ENCODE results near the gene LZTS2.

Gene LZTS2

DNA sequence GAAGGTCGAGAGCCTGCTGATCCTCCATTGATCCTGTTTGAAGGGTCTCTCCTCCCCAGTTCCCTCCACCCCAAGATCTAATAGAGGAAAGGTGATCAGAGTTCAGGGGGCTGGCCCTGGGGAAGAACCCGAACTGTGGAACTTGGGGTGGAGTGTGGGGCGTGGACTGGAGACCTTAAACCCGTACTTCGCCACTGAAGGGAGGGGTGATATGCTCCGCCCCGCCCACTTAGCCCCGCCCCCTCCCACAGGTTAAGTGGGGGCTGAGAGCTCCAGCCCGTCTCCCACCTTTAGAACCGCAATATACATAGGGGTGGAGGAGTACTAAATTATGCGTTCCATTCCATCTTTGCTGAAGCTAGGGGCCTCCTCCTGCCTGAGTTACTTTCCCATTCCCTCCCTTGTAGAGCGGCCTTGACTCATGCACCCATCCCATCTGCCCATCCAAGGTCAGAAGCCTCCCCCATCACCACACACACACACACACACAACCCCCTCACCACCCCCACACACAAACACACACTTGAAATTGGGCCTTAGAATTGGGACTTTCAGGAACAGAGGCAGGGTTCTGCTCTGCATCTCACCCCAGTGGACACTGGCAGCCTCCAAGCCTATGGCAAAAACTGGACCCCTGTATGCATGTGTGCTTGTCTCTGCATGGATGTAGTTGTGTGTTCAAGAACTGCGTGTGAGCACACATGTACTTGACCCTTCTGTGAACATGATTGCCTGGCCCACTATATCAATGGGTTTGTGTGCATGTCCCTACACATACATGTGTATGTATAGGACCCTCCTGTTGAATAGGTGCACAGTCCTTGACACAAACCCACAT lies 29.3 kb upstream of the LZTS2 start (continued):
- no peak for TF ChIP-seq ARNTL (CRISPR knock-in tag; IDR thresholded peaks at IDR 0.05; ENCODE audit: borderline replicate concordance, low read depth)
- TF ChIP-seq TSHZ2 (CRISPR knock-in tag; IDR thresholded peaks at IDR 0.05): no peak
- TF ChIP-seq CSDC2 (CRISPR knock-in tag; IDR thresholded peaks at IDR 0.05): no peak
- no peak for TF ChIP-seq ISL1 (CRISPR knock-in tag; IDR thresholded peaks at IDR 0.05)

GRCh38 chr10:100970914-100971811 lies 28.4 kb upstream of the LZTS2 start:
- ATAC-seq: no peak

More at GRCh38 chr10:100970914-100971811, 28.4 kb upstream of the LZTS2 start:
- TF ChIP-seq, protein P1, sequence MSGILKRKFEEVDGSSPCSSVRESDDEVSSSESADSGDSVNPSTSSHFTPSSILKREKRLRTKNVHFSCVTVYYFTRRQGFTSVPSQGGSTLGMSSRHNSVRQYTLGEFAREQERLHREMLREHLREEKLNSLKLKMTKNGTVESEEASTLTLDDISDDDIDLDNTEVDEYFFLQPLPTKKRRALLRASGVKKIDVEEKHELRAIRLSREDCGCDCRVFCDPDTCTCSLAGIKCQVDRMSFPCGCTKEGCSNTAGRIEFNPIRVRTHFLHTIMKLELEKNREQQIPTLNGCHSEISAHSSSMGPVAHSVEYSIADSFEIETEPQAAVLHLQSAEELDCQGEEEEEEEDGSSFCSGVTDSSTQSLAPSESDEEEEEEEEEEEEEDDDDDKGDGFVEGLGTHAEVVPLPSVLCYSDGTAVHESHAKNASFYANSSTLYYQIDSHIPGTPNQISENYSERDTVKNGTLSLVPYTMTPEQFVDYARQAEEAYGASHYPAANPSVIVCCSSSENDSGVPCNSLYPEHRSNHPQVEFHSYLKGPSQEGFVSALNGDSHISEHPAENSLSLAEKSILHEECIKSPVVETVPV (CRISPR knock-in tag; IDR thresholded peaks at IDR 0.05): no peak
- no peak for TF ChIP-seq GLIS3 (CRISPR knock-in tag; IDR thresholded peaks at IDR 0.05)
- no peak for TF ChIP-seq RARB (CRISPR knock-in tag; IDR thresholded peaks at IDR 0.05)
- no peak for TF ChIP-seq PATZ1 (CRISPR knock-in tag; IDR thresholded peaks at IDR 0.05; ENCODE audit: borderline replicate concordance)
- TF ChIP-seq TSHZ2 (CRISPR knock-in tag; IDR thresholded peaks at IDR 0.05): no peak
- no peak for TF ChIP-seq OSR1 (CRISPR knock-in tag; IDR thresholded peaks at IDR 0.05)
- TF ChIP-seq, protein P2, sequence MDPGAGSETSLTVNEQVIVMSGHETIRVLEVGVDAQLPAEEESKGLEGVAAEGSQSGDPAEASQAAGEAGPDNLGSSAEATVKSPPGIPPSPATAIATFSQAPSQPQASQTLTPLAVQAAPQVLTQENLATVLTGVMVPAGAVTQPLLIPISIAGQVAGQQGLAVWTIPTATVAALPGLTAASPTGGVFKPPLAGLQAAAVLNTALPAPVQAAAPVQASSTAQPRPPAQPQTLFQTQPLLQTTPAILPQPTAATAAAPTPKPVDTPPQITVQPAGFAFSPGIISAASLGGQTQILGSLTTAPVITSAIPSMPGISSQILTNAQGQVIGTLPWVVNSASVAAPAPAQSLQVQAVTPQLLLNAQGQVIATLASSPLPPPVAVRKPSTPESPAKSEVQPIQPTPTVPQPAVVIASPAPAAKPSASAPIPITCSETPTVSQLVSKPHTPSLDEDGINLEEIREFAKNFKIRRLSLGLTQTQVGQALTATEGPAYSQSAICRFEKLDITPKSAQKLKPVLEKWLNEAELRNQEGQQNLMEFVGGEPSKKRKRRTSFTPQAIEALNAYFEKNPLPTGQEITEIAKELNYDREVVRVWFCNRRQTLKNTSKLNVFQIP (CRISPR knock-in tag; IDR thresholded peaks at IDR 0.05; ENCODE audit: borderline replicate concordance, low read depth): no peak
- no peak for TF ChIP-seq ZFP3 (CRISPR knock-in tag; IDR thresholded peaks at IDR 0.05)
- TF ChIP-seq ZNF565 (CRISPR knock-in tag; conservative IDR thresholded peaks at IDR 0.05; ENCODE audit: low read depth): no peak
- TF ChIP-seq ISL1 (CRISPR knock-in tag; IDR thresholded peaks at IDR 0.05): no peak
- TF ChIP-seq ZFP30 (CRISPR knock-in tag; IDR thresholded peaks at IDR 0.05): no peak
- TF ChIP-seq ESRRG (CRISPR knock-in tag; IDR thresholded peaks at IDR 0.05): no peak

All from SK-N-SH treated with all-trans-retinoic acid at 6 μM for 48 hours (cell line).